Ovary (tissue), 3 donors: ENCODE measurements around the gene TERT.

ENCODE experiments used
- CTCF ChIP-seq, 3 donors: fragments of 450-650 bp in 2 of 3; fragments of 200-600 bp in 1 of 3; IDR thresholded peaks; one replicate each; pipeline versions ENCODE4 v1.5.1 to v1.8.0; 2016 to 2022; ENCODE audit warnings: antibody characterized with exemption in 3 of 3, mild to moderate bottlenecking in 1 of 3
- POLR2A ChIP-seq: fragments of 450-650 bp; IDR thresholded peaks from one replicate; pipeline ENCODE4 v1.6.1; 2017; ENCODE audit warnings: antibody characterized with exemption, mild to moderate bottlenecking, moderate library complexity
- donor health status: DM: no; HTN: no; CAD: no.

DNA sequence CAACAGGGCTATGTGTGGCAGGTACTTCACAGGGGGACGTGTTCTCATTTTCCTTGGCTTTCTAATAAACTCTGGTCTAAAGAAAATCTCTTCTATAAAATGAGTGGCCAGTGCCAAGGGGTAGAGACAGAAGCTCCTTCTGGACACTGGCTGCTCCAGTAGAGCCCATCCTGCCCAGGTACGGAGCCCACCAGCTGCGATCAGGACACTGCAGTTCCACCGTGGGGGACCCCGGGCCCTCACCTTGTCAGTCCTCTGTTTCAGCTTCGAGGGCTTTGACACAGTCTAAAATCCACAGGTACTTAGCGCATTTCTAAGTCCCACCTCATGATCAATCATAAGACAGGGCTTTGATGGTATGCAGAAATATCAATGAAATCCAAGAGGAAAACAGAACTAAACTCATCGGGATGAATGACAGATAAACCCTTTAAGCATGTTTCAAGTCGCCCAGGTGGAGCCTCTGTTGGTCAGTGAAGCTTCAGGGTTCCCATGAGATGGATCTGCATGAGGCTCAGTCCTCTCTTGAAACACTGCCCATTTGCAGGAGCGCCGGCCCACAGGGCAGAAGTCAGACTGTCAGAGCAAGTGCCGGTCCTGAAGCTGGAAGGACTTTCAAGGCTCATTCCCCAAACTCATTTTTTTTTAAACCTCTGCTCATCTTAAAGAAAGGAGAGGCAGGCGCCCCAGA lies 20.3 kb upstream of the TERT start:
- TF ChIP-seq CTCF (IDR thresholded peaks at IDR 0.05) (no peak), POLR2A (no peak)
